HL-60 (cell line): ENCODE results near the gene XPO1.
"Not testable (repeated sequence)": the region's sequence is repeated elsewhere in the genome, so short reads cannot be mapped to it uniquely, and the experiment has no call there.

Experiments
- POLR2AphosphoS5 ChIP-seq: IDR thresholded peaks from 2 replicates; pipeline ENCODE4 v1.6.1; 2012; ENCODE audit warnings: low read depth
- SPI1 ChIP-seq: IDR thresholded peaks from 2 replicates; pipeline ENCODE4 v1.6.1; 2012; ENCODE audit warnings: low read depth, mild to moderate bottlenecking, borderline replicate concordance
- TF ChIP-seq, protein P1 (sequence below): IDR thresholded peaks from one replicate; pipeline ENCODE4 v1.5.1; 2011; ENCODE audit warnings: low read length, control low read depth, inconsistent platforms; ENCODE audit not compliant: insufficient read depth

DNA sequence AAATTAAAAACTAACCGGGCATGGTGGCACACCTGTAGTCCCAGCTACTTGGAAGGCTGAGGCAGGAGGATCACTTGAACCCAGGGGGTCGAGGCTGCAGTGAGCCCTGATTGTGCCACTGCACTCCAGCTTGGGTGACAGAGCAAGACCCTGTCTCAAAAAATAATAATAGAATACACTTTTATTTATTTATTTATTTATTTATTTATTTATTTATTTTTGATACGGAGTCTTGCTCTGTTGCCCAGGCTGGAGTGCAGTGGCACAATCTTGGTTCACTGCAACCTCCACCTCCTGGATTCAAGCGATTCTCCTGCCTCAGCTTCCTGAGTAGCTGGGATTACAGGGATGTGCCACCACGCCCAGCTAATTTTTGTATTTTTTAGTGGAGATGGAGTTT lies 48.8 kb upstream of the XPO1 start:
- TF ChIP-seq, protein P1, sequence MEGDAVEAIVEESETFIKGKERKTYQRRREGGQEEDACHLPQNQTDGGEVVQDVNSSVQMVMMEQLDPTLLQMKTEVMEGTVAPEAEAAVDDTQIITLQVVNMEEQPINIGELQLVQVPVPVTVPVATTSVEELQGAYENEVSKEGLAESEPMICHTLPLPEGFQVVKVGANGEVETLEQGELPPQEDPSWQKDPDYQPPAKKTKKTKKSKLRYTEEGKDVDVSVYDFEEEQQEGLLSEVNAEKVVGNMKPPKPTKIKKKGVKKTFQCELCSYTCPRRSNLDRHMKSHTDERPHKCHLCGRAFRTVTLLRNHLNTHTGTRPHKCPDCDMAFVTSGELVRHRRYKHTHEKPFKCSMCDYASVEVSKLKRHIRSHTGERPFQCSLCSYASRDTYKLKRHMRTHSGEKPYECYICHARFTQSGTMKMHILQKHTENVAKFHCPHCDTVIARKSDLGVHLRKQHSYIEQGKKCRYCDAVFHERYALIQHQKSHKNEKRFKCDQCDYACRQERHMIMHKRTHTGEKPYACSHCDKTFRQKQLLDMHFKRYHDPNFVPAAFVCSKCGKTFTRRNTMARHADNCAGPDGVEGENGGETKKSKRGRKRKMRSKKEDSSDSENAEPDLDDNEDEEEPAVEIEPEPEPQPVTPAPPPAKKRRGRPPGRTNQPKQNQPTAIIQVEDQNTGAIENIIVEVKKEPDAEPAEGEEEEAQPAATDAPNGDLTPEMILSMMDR, result not testable (repeated sequence)
- not testable (repeated sequence) for TF ChIP-seq SPI1, POLR2AphosphoS5
